Glutamatergic neuron (in vitro differentiated cells): Measurements from ENCODE around the gene EPN2. TPM values are rescaled to one million over a fixed set of nuclear protein-coding genes. Genes with fewer than 3 reads are reported as not detected.

Source experiments
- DNase-seq: peaks from one replicate; pipeline ENCODE4 v3.0.0; 2022
- H3K27ac Mint-ChIP-seq: one replicate; pipeline ENCODE4 v1.8.0; 2020; ENCODE audit warnings: mild to moderate bottlenecking, mixed read lengths, inconsistent platforms; ENCODE audit not compliant: unreplicated experiment
- H3K27me3 Mint-ChIP-seq: one replicate; pipeline ENCODE4 v1.8.0; 2020; ENCODE audit warnings: mild to moderate bottlenecking, moderate library complexity, mixed read lengths, inconsistent platforms; ENCODE audit not compliant: unreplicated experiment
- H3K36me3 Mint-ChIP-seq: one replicate; pipeline ENCODE4 v1.8.0; 2020; ENCODE audit warnings: mild to moderate bottlenecking, mixed read lengths, inconsistent platforms; ENCODE audit not compliant: unreplicated experiment
- H3K4me1 Mint-ChIP-seq: one replicate; pipeline ENCODE4 v1.8.0; 2020; ENCODE audit warnings: mild to moderate bottlenecking, low read depth, mixed read lengths, inconsistent platforms; ENCODE audit not compliant: unreplicated experiment
- H3K4me3 Mint-ChIP-seq: one replicate; pipeline ENCODE4 v1.8.0; 2020; ENCODE audit warnings: mild to moderate bottlenecking, mixed read lengths, inconsistent platforms; ENCODE audit not compliant: unreplicated experiment
- H3K9me3 Mint-ChIP-seq: one replicate; pipeline ENCODE4 v1.8.0; 2020; ENCODE audit warnings: mild to moderate bottlenecking, moderate library complexity, mixed read lengths, inconsistent platforms; ENCODE audit not compliant: unreplicated experiment
- total RNA-seq: library from RNA; stranded (reverse); fragmentation: NEBNext Ultra II Directional; extraction: Animal tissue kit (Norgen Biotek cat#: 25700); gene quantifications from one replicate; pipeline ENCODE4 v1.2.1, GENCODE V29; 2021; ENCODE audit not compliant: unreplicated experiment
- TF ChIP-seq, protein P1 (sequence below): fragments of 200-600 bp; sonication (generic); IDR thresholded peaks from one replicate; pipeline ENCODE4 v1.5.0; 2021; ENCODE audit not compliant: partially characterized antibody, unreplicated experiment

The EPN2 gene
- total RNA-seq, 1 donor from 2014 or later: 45.2 TPM

GRCh38 chr17:19260958-19261357, 23.8 kb downstream of the EPN2 start:
- TF ChIP-seq, protein P1, sequence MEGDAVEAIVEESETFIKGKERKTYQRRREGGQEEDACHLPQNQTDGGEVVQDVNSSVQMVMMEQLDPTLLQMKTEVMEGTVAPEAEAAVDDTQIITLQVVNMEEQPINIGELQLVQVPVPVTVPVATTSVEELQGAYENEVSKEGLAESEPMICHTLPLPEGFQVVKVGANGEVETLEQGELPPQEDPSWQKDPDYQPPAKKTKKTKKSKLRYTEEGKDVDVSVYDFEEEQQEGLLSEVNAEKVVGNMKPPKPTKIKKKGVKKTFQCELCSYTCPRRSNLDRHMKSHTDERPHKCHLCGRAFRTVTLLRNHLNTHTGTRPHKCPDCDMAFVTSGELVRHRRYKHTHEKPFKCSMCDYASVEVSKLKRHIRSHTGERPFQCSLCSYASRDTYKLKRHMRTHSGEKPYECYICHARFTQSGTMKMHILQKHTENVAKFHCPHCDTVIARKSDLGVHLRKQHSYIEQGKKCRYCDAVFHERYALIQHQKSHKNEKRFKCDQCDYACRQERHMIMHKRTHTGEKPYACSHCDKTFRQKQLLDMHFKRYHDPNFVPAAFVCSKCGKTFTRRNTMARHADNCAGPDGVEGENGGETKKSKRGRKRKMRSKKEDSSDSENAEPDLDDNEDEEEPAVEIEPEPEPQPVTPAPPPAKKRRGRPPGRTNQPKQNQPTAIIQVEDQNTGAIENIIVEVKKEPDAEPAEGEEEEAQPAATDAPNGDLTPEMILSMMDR: no peak
- H3K27me3 Mint-ChIP-seq: peaks cover 7% of the 10 kb centered on the region
- H3K4me1 Mint-ChIP-seq: peaks cover 8% of the 10 kb centered on the region
- H3K36me3 Mint-ChIP-seq: peaks cover 3% of the 10 kb centered on the region
- H3K9me3 Mint-ChIP-seq: peaks cover 2% of the 10 kb centered on the region
- DNase-seq: no peak
- H3K27ac Mint-ChIP-seq: no peak overlapping the region
- no peak overlapping the region for H3K4me3 Mint-ChIP-seq

DNA sequence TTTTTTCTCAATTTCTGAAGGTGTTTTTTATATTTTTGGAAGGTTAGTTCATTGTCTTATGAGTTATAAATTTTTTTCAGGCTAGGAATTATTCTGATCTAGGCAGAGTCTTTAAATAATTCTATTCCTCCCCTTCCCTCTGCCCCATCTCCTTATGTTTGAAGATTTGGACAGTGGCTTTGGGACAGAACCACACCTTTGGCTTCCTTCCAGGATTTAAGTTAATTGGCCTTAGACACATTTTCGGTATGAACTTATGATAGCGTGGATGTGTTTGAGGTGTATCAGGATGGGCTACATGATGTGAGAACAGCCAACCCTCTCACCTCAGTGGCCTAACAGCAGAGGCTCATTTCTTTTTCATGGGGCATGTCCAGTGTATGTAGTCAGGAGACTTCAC, 24.3 kb downstream of the EPN2 start:
- TF ChIP-seq, protein P1: no peak
- Mint-ChIP-seq H3K4me1 (peaks cover 8% of the 10 kb centered on the region), H3K9me3 (peaks cover 2% of the 10 kb centered on the region), H3K36me3 (peaks cover 5% of the 10 kb centered on the region), H3K4me3 (no peak overlapping the region), H3K27me3 (peaks cover 7% of the 10 kb centered on the region), H3K27ac (no peak overlapping the region)
- no peak for DNase-seq

GRCh38 chr17:19262650-19263631, 25.8 kb downstream of the EPN2 start:
- peaks cover 2% of the 10 kb centered on the region for H3K9me3 Mint-ChIP-seq

GRCh38 chr17:19263641-19264051, 26.5 kb downstream of the EPN2 start:
- H3K27ac Mint-ChIP-seq: no peak overlapping the region

More at GRCh38 chr17:19262650-19263631, 25.8 kb downstream of the EPN2 start:
- DNase-seq: no peak
- TF ChIP-seq, protein P1: no peak
- H3K27ac Mint-ChIP-seq: no peak overlapping the region
- H3K4me1 Mint-ChIP-seq: peaks cover 8% of the 10 kb centered on the region
- peaks cover 5% of the 10 kb centered on the region for H3K36me3 Mint-ChIP-seq
- H3K4me3 Mint-ChIP-seq: no peak overlapping the region
- H3K27me3 Mint-ChIP-seq: peaks cover 7% of the 10 kb centered on the region

More at GRCh38 chr17:19263641-19264051, 26.5 kb downstream of the EPN2 start:
- H3K27me3 Mint-ChIP-seq: peaks cover 7% of the 10 kb centered on the region
- H3K36me3 Mint-ChIP-seq: peaks cover 5% of the 10 kb centered on the region
- H3K9me3 Mint-ChIP-seq: peaks cover 2% of the 10 kb centered on the region
- no peak overlapping the region for H3K4me3 Mint-ChIP-seq
- TF ChIP-seq, protein P1: no peak
- H3K4me1 Mint-ChIP-seq: peaks cover 8% of the 10 kb centered on the region
- DNase-seq: no peak
